ENCODE results near the gene RFK.
A peak's percentile ranks its signal among the peaks of the same experiment; 100 is the strongest.

The RFK gene

GRCh38 chr9:76419782-76420380 lies 25.7 kb upstream of the RFK start:
- Histone ChIP-seq H3K9ac (ENCODE audit: low read depth, low read length, poor library complexity, severe bottlenecking) (no peak overlapping the region), H3K9me2 (replicated peaks; ENCODE audit: low read depth, low read length) (no peaks in the 10 kb centered on the region), H3K27me3 (ENCODE audit: insufficient read depth, low read length, poor library complexity, severe bottlenecking) (no peaks in the 10 kb centered on the region), H3K79me2 (ENCODE audit: insufficient read depth, low read length) (no peaks in the 10 kb centered on the region), H3K4me3 (ENCODE audit: low read length, poor library complexity, severe bottlenecking) (no peak overlapping the region), H2AFZ (ENCODE audit: low read length) (no peak overlapping the region), H3K4me2 (ENCODE audit: low read depth, low read length, poor library complexity, severe bottlenecking) (no peak overlapping the region), H3K4me1 (ENCODE audit: insufficient read depth, low read length, poor library complexity, severe bottlenecking) (peaks cover 10% of the 10 kb centered on the region), H3K36me3 (ENCODE audit: insufficient read depth, low read length) (no peaks in the 10 kb centered on the region), H3F3A (ENCODE audit: low read depth) (no peaks in the 10 kb centered on the region), H4K20me1 (ENCODE audit: insufficient read depth, low read length, poor library complexity, severe bottlenecking) (no peaks in the 10 kb centered on the region), H3K9me3 (ENCODE audit: insufficient read depth, low read depth, low read length) (no peaks in the 10 kb centered on the region)
- peak; percentile 77 for TF ChIP-seq CTCF (conservative IDR thresholded peaks at IDR 0.05; ENCODE audit: low read length)
- no peak for TF ChIP-seq EZH2phosphoT487 (IDR thresholded peaks at IDR 0.05; ENCODE audit: borderline replicate concordance)

- no peaks in the 10 kb centered on the region for H3K79me2 ChIP-seq (ENCODE audit: insufficient read depth, low read length)
- H3K4me3 ChIP-seq (ENCODE audit: low read length, poor library complexity, severe bottlenecking), result no peak overlapping the region
- TF ChIP-seq CTCF (conservative IDR thresholded peaks at IDR 0.05; ENCODE audit: low read length), result no peak
- no peak for TF ChIP-seq EZH2phosphoT487 (IDR thresholded peaks at IDR 0.05; ENCODE audit: borderline replicate concordance)
- no peak overlapping the region for H3K9ac ChIP-seq (ENCODE audit: low read depth, low read length, poor library complexity, severe bottlenecking)
- H3K4me1 ChIP-seq (ENCODE audit: insufficient read depth, low read length, poor library complexity, severe bottlenecking), result peaks cover 15% of the 10 kb centered on the region
- H2AFZ ChIP-seq (ENCODE audit: low read length), result no peak overlapping the region
- H3F3A ChIP-seq (ENCODE audit: low read depth), result no peaks in the 10 kb centered on the region
- no peaks in the 10 kb centered on the region for H4K20me1 ChIP-seq (ENCODE audit: insufficient read depth, low read length, poor library complexity, severe bottlenecking)
- H3K4me2 ChIP-seq (ENCODE audit: low read depth, low read length, poor library complexity, severe bottlenecking), result no peak overlapping the region
- H3K27me3 ChIP-seq (ENCODE audit: insufficient read depth, low read length, poor library complexity, severe bottlenecking), result no peaks in the 10 kb centered on the region
- peaks cover 8% of the 10 kb centered on the region for H3K9me3 ChIP-seq (ENCODE audit: insufficient read depth, low read depth, low read length)
- no peaks in the 10 kb centered on the region for H3K9me2 ChIP-seq (replicated peaks; ENCODE audit: low read depth, low read length)
- no peaks in the 10 kb centered on the region for H3K36me3 ChIP-seq (ENCODE audit: insufficient read depth, low read length)
These were observed 23.2 kb upstream of the RFK start for GRCh38 chr9:76417394-76417793.

- Histone ChIP-seq H3K9ac (ENCODE audit: low read depth, low read length, poor library complexity, severe bottlenecking) (no peak overlapping the region), H3K79me2 (ENCODE audit: insufficient read depth, low read length) (no peaks in the 10 kb centered on the region), H3K4me1 (ENCODE audit: insufficient read depth, low read length, poor library complexity, severe bottlenecking) (peaks cover 15% of the 10 kb centered on the region), H3K9me3 (ENCODE audit: insufficient read depth, low read depth, low read length) (peaks cover 8% of the 10 kb centered on the region), H3F3A (ENCODE audit: low read depth) (no peaks in the 10 kb centered on the region), H3K9me2 (replicated peaks; ENCODE audit: low read depth, low read length) (no peaks in the 10 kb centered on the region), H3K4me2 (ENCODE audit: low read depth, low read length, poor library complexity, severe bottlenecking) (no peak overlapping the region), H4K20me1 (ENCODE audit: insufficient read depth, low read length, poor library complexity, severe bottlenecking) (no peaks in the 10 kb centered on the region), H3K36me3 (ENCODE audit: insufficient read depth, low read length) (no peaks in the 10 kb centered on the region), H3K4me3 (ENCODE audit: low read length, poor library complexity, severe bottlenecking) (no peak overlapping the region), H2AFZ (ENCODE audit: low read length) (no peak overlapping the region), H3K27me3 (ENCODE audit: insufficient read depth, low read length, poor library complexity, severe bottlenecking) (no peaks in the 10 kb centered on the region)
- no peak for TF ChIP-seq EZH2phosphoT487 (IDR thresholded peaks at IDR 0.05; ENCODE audit: borderline replicate concordance)
- TF ChIP-seq CTCF (conservative IDR thresholded peaks at IDR 0.05; ENCODE audit: low read length), result no peak
These were observed 21.5 kb upstream of the RFK start for GRCh38 chr9:76415731-76416130.
